HG02623 (cell line): ENCODE measurements around the gene RGL3.
"Not testable (repeated sequence)": the region's sequence is repeated elsewhere in the genome, so short reads cannot be mapped to it uniquely, and the experiment has no call there.

ENCODE experiments used
- ATAC-seq: cut with Tn5 transposase; IDR thresholded peaks from one replicate; pipeline ENCODE4 v1.9.1; 2021; ENCODE audit warnings: moderate library complexity; ENCODE audit not compliant: unreplicated experiment

RGL3 gene

DNA sequence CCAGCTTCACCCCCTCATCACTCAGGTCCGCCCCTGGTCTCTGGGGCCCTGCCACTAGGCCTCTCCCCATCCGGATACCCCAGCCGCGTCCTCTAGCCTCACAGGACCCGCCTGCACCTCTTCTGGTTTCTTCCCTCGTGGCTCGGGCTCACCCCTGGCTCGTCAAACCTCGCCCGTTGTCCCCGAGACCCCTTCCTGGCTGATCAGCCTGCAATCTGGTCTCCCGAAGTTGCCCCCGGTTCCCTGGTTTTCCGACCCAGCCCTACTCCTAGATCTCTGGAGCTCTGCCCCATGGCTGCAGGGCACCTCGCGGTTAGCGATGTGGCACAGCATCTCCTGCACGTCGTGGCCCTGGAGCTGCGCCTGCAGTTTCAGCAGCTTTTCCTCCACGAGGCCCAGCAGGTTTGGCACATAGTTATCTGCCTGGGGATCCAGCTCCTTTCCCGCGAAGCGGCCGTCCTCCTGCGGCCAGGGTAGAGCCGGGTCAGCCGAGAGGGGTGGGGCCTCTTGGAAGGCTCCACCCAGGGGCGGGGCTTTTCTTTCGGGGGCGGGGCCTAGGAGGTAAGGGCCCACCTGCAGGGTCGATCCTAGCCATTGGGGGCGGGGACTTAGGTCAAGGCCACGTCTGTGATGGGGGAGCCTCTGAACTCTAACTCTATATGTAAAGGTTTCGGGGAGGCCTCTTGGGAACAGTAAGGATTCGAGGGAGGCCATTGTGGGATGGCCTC lies 2.4 kb upstream of the RGL3 start:
- ATAC-seq, result no peak

DNA sequence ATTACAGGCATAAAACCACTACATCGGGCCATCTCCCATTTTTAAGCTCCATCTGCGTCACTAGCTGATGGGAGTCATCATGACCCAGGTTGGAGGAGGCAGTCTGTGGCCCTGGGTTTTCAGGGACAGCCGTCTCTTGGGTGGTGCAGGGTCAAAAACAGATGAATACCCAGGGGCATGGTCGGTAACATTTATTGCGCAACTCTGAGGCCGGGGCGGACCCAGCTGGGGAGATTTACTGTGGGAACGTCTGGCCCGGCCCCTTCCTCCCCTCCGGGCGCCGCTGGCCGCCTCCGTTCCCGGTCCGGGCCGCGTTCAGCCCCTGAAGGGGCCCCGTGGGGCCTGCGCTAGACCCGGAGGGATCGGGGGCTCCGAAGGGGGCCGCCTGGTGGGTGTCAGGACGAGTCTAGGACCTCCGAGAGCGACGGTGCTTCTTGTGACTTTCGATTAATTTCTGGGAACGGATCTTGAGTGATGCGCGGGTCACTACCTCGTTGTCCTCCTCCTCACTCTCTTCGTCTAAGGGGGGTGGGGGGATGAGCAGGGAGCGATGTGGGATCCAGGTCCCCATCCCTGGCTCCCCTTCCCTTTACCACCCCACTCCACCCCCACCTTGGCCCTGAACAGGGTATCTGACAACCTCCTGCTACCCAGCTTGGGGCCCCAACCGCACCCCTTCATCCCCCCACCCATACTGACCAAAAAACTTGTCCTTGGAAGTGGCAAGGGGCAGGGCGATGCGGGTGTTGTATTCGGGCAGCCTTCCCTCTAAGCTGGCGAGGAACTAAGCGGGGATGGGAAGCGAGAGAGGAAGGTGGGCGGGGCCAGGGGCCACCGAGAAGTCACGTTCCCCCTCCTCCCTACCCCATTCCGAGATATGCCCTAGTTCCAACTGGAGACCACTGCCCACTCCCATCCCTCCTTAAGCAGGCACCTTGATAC lies 1.6 kb upstream of the RGL3 start:
- no peak for ATAC-seq

DNA sequence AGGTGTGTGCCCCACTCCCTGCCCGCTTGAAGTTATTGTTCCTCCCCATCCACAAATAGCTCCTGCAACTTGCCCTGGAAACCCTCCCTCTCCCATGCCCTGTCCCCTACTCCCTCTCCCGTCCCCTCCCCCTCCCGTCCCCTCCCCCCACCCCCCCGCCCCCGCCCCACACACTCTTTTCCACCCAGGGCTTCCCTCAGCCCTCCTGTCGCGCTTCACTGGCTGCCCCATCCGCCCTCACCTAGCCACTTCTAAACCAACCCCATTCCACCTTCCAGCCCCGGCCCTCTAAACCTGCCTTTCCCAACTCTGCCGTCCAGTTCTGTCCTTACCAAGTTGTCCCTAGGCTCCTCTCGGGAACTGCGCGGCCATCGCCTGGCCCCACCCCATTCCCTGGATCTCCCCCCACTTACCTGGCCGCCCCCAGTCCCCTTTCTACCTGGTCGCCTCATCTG lies 993 bp downstream of the RGL3 start:
- no peak for ATAC-seq

DNA sequence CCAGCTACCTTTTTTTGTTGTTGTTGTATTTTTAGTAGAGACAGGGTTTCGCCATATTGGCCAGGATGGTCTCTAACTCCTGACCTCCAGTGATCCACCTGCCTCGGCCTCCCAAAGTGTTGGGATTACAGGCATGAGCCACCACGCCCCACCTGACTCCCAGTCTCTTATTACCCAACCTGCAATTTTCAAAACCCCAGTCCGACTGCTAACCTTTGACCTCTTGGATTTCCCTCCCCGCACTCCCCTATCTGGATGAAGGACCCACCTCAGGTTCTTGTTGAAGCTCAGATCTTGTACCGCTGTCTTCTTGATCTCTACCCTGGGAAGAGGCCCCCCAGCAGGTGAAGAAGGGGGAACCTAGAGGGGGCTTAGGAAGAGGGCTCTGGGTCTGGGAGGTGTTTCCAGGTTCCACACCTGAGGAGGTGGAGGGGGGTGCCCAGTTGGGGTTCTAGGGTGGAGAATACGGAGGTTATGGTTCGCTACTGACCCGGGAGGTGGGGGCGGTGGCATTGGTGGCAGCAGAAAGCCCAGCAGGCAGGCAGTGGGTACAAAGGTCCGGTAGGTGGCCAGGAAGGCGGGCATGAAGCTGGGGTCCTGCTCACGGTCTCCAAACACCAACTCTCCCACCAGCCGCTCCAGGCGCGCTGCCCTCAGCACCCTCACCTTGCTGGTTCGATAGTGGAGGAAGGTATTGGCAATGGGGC lies 2.6 kb downstream of the RGL3 start:
- ATAC-seq, result no peak

DNA sequence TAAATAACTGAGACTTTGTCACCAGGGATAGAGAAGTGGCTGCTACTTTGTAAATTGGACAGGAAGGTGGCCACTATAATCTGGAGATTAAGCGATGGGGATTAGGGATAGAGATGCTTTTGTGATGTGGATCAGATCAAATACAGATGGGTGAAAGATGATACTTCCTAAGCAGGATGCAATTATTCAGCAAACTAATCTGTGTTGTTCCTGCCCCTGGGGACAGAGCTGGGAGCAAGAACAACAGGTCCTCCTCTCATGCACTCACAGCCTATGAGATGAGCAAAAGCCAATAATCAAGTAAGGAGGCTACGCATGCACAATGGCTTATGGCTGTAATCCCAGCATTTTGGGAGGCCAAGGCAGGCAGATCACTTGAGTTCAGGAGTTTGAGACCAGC lies 4.6 kb downstream of the RGL3 start:
- no peak for ATAC-seq

DNA sequence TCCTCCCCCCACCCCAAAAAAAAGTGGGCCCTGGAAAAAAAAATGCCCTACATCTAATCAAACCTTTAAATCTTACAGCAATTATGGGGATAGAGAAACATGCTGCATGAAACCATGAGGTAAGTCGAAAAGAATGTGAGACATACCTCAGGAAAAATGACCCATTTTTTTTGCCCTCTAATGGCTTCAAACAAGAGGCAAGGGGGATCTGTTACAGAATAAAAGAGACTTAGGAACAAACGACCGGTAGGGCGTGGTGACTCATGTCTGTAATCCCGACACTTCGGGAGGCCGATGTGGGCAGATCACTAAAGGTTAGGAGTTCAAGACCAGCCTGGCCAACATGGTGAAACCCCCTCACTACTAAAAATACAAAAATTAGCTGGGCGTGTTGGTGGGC lies 8.4 kb downstream of the RGL3 start:
- ATAC-seq, result no peak

DNA sequence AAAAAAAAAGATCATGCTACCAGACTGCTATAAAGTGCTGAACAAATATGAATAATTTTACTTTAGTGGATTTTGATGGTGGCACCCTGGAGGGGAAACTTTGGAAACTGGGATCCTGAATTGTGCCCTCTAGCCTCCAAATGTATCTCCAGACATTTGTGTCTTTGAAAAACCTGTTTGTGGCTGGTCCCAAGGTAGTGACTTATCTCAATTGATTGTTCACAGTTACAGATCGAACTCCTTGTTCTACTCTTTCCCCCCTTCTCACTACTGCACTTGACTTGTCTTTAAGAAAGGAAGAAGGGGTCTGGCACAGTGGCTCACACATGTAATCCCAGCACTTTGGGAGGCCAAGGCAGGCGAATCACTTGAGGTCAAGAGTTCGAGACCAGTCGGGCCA lies 10.5 kb downstream of the RGL3 start:
- ATAC-seq, result no peak

DNA sequence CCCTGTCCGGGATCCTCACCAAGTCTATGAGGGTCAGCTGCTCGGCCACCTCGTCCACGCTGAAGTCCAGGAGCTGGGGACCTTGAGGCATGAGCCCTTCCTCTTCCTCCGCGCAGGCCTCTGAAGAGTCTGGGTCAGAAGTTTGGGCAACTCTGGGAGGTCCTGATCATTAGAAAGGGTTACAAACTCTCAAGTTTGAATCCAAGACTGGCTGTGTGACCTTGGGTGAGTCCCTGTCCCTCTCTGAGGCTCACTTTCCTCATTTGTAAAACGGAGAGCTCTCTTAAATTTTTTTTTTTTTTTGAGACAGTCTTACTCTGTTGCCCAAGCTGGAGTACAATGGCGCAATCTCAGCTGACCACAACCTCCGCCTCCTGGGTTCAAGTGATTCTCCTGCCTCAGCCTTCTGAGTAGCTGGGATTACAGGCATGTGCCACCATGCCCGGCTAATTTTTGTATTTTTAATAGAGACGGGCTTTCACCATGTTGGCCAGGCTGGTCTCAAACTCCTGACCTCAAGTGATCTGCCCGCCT lies 12.3 kb downstream of the RGL3 start:
- not testable (repeated sequence) for ATAC-seq

DNA sequence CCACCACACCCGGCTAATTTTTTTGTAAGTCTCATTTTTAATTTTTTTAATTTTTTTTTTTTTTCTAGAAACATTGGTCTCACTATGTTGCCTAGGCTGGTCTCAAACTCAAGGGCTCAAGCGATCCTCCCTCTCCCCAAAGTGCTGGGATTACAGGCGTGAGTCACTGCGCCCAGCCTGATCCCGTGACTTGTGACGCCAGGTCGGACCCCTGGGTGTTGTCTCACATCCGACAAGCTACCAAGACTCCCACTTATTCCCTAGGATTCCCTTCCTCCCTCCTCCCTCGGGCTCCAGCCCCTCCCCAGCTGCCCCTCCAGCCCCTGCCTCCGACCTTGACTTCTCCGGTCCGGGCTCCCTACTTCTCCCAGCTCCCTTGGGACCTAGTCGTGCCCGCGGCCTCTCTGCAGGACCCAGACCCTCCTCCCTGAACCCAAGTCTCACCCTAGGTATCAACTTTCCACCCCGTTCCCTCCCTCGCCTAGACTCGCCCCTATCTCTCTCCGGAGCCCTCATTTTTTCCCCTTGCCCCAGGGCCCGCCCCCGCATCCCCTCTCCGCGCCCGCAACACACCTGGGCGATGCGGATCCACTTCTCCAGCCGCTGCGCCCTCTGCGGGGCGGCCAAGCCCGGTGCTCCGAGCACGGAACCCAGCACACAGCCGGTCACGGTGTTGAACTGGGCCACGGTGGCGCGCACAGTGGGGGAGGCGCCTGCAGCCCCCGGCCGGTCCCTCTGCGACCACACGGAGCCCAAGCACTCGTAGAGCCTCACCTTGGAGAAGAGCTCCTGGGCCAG lies 13.1 kb downstream of the RGL3 start:
- ATAC-seq, result no peak

DNA sequence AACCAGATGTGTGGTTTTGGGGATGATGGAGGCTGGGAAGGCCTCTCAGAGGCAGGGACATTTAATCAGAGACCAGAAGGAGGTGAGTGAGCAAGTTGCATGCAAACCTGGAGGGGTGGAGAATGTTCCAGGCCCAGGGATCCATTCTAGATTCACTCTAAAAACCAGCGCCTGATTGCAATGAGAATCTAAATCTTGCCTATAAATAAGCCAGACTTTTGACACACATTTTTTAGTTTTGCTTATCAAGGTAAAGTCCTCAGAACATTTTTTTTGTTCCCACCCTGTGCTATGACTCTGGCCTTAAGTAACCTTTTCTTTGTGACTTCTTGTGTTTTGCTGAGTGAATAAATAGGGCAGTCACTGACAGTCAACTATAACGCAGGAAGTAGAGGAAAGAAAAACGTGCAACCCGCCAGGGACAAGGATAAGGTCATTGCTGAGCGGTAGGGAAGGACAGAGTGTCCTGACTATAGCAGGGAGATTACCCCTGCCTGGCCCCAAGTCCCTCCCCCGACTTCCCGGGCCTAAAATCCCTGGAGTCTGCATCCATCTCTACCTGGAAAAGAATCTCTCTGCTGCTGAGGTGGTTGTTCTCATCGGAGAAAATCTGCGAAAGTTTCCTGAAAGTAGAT lies 14.4 kb downstream of the RGL3 start:
- ATAC-seq, result no peak

DNA sequence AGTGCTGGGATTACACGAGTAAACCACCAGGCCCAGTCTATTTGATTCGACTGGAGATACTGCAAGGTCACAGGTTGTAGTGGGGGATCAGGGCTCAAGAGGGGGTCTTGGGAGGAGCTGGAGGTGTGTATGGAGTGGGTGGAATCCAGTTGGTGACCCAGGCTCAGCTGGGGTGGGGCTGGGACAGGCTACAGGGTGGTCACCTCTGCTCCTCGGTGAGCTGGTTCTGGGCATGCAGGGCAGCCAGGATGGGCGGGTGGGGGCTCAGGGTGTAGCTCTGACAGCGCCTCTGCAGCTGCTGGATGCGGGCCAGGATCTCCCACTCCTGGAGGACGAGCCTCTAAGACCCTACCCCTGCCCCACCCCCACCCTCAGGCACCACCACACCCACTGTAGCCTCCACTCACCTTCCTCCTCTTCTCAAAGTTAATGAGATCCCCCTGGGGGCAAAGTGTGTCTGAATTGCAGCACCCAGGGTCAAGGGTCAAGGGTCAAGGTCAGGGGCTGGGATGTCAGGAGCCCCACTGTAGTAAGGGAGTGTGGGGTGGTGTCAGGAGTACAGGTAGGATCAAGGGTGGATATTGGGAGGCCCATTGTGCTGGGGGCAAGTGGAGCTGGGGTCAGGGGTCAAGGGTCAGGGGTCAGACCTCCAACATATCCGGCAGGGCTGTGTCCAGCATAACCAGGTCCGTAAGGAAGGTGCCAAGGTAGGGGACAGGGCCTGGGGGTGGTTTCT lies 17.1 kb downstream of the RGL3 start:
- ATAC-seq, result no peak

DNA sequence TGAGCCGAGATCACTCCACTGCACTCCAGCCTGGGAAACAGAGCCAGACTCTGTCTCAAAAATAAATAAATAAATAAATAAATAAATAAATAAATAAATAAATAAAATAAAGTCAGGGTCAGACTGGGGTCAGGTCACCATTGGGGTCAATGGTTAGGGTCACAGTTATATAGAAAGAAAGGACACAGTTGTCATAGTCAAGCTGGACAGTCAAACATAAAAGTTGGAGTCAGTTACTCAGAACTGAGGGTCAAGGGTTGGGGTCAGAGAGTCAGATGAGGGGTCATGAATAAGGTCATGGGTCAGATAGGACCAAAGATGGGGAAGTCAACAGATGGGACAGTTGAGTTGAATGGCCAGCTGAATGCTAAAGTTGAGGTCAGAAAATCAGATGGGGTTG lies 18.3 kb downstream of the RGL3 start:
- no peak for ATAC-seq

DNA sequence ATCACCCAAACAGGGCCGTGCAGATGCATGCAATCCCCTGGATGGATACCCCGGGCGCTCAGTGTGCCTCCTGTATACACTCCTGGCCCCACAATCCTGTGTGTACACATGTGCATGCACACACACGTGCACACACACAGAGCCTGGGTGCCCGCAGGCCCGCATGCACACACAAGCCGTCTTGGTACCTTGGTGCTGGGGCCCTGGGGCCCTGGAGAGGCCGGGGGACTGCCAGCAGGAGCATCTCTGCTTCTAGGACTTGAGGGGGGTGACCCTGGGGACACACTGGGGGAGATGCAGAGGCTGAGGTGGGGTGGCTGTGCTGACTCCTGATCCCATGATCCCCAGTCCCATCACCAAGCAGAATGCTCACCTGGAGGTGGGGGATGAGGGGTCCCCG lies 19.4 kb downstream of the RGL3 start:
- ATAC-seq, result no peak

DNA sequence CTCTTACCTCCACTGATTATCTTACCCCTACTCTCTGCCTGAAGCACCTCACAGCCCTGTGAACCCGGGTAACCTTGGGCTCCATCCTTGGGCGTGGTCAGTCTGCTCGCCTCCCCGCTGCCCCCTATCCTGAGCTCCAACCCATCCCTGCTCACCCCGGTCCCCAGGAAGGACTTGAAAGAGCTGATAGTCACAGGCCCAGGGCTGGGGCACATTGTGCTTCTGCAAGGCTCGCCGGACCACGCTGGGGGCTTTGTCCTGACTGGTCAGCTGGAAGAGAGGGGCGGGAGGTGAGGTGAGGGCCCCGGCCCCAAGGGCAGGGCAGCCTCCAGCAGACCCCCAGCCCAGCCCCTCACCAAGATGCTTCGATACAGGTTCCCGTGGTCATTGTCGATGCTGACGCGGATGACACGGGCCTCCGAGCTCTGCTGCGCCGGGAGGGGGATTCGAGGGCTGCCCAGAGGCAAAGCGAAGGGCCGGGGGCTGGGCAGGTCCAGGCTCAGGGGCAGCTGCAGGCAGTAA lies 22.0 kb downstream of the RGL3 start:
- ATAC-seq, result no peak

DNA sequence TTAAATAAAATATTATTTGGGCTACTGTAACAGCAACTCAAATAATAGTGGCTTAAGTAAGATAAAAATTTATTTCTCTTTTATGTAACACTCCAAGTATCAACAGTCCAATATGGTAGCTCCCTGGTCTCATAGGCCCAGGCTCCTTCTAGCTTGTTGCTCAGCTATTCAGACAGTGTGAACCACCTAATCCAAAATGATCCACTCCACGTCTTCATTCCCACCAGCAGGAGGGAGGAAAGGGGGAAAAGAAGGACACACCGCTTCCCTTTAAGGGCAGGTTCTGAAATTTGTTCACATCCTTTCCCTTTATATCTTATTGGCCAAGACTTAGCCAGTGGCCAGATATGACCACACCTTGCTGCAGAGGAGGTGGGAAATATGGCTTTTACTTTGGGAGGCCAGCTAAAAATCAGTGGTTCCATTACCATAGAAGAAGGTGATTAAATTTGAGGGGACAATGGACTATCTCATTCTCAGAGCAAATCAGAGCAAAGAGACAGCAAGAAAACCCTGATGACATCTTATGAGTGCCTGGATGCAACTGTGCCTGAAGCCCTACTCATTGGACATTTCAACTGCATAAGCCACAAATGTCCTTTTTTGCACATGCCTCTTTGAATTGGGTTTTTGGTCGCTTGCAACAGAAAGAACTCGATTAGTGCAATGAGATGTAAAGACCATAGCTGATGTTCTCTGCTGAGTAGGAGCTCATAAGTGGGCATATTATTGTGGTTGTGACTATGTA lies 28.0 kb downstream of the RGL3 start:
- no peak for ATAC-seq

DNA sequence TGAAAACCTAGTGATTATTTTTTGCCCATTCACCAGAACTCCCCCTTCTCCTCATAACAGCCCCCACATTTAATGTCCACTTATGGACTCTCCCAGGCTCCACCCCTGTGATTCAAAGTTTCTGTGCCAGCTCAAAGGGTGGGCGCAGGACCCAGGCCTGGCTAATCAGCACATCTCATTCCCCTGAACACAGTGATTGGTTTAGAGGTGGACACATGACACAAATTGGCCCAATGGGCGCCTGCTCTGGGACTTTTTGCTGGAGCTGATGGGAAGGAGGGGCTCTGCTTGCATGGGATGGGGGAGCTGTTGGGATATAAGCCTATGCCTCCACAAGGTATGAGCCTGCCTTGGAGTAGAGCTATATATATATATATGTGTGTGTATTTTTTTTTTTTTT lies 28.8 kb downstream of the RGL3 start:
- no peak for ATAC-seq

DNA sequence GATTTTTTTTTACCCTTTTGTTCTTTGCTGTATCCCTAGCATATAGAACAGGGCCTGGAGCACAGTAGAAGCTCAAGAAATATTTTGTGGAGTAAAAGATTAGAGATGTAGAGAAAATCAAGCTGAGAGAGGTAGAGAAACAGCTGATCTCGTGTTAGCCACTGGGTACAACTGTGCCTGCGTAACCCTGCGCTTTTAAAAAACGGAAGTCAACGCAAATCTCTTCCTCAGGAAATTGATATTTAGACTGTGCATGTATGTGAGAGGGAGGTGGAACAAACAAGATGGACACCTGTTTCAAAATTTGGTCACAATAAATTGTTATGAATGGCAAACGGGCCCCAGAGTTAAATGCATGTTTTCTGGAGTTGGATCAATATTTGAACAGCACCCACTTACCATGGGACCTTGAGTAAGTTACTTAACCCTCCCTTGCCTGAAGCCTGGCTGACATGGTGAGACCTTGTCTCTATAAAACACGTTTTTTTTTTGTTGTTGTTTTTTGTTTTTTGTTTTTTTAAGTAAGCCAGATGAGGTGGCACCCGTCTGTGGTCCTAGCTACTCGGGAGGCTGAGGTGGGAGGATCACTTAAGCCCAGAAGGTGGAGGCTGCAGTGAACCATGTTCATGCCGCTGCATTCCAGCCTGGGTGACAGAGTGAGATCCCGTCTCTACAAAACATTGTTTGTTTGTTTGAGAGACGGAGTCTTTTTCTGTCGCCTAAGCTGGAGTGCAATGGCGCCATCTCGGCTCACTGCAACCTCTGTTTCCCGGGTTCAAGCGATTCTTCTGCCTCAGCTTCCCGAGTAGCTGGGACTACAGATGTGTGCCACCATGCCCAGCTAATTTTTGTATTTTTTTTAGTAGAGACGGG lies 31.7 kb downstream of the RGL3 start:
- ATAC-seq, result no peak

DNA sequence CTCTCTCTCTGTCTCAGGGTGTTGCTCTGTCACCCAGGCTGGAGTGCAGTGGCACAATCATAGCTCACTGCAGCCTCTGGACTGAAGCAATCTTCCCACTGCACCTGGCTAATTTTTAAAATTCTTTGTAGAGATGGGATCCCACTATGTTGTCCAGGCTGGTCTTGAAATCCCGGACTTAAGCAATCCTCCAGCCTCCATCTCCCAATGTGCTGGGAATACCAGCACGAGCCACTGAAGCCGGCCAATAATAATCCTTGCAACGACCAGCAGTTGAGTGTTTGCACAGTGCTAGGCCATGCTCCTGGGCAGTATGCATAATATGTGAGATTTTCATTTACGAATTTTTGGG lies 34.4 kb downstream of the RGL3 start:
- ATAC-seq, result no peak
